T-helper 1 cell treated with Interleukin-12 subunit alpha and Interleukin-12 subunit beta and Interleukin-4 antibody, amounts not matched to agents 30 μg/mL and 1 μg/mL, for 36 hours (primary cell): Measurements from ENCODE around the gene ELN.
"Not testable (repeated sequence)": the region's sequence is repeated elsewhere in the genome, so short reads cannot be mapped to it uniquely, and the experiment has no call there.

Experiments
- H3K27ac Mint-ChIP-seq: one replicate; pipeline ENCODE4 v1.8.0; 2021; ENCODE audit warnings: mild to moderate bottlenecking, mixed read lengths
- H3K27me3 Mint-ChIP-seq: one replicate; pipeline ENCODE4 v1.8.0; 2021; ENCODE audit warnings: low read depth, mixed read lengths
- H3K36me3 Mint-ChIP-seq: one replicate; pipeline ENCODE4 v1.8.0; 2021; ENCODE audit warnings: low read depth, mixed read lengths
- H3K4me1 Mint-ChIP-seq: one replicate; pipeline ENCODE4 v1.8.0; 2021; ENCODE audit warnings: low read depth, mixed read lengths
- H3K4me3 Mint-ChIP-seq: one replicate; pipeline ENCODE4 v1.8.0; 2021; ENCODE audit warnings: mild to moderate bottlenecking, moderate library complexity, mixed read lengths
- H3K9me3 Mint-ChIP-seq: one replicate; pipeline ENCODE4 v1.8.0; 2021; ENCODE audit warnings: mixed read lengths

Gene ELN

DNA sequence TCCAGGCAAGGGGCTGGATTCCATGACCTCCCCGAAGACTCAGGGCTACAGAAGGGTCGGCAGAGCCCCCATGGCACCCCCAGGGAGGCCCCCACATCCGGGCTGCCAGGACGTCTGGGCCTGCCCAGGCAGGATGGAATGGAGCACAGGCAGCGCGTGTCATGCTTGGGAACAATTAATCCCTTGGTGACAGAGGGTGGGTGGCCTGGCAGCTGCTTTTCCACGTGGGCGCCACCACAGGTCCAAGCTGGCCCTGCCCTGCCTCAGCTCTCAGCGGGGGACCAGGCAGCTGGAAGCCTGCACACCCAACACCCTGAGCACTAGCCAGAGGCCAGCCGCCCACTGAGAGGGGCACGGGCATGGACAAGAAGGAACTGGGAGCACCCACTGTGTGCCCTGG is 11.4 kb downstream of the ELN start:
- Mint-ChIP-seq H3K27ac (no peak overlapping the region), H3K27me3 (no peaks in the 10 kb centered on the region), H3K4me3 (no peak overlapping the region)

DNA sequence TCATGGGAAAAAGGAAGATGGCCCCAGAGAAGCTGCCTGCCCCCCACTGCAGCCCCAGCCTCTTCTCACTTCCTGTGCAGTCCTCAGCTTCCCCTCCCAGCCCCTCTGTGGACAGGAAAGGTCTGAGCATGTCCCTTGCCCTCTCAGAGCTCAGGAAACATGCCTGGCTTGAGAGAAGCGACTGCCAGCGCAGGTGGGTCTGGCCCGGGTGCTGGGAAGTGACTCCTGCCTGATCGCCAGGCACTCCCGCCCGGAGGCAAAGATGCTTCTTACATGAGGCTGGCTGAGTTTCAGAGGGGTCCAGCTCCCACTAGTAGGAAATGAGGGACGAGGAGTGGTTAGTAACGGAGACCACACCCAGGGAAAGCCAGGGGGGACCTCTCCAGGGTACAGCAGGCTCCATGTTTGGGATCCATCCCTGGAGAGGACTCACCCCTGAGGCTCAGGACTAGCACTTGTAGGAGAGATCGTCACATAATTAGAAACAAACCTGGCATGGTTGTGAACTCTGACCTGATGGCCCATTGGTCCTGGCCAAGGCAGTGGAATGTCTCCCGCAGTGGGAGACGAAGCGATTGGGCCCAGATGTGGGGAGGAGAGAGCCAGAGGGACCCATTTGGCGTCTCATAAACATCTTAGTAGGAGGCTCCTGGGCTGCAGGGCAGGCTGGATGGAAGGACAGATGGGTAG is 12.3 kb downstream of the ELN start:
- Mint-ChIP-seq H3K9me3 (no peaks in the 10 kb centered on the region), H3K4me3 (no peak overlapping the region), H3K36me3 (no peaks in the 10 kb centered on the region), H3K27ac (no peak overlapping the region), H3K4me1 (no peaks in the 10 kb centered on the region), H3K27me3 (no peaks in the 10 kb centered on the region)

More for the DNA sequence above, 11.4 kb downstream of the ELN start:
- H3K36me3 Mint-ChIP-seq, result no peaks in the 10 kb centered on the region
- H3K4me1 Mint-ChIP-seq, result no peaks in the 10 kb centered on the region
- no peaks in the 10 kb centered on the region for H3K9me3 Mint-ChIP-seq

DNA sequence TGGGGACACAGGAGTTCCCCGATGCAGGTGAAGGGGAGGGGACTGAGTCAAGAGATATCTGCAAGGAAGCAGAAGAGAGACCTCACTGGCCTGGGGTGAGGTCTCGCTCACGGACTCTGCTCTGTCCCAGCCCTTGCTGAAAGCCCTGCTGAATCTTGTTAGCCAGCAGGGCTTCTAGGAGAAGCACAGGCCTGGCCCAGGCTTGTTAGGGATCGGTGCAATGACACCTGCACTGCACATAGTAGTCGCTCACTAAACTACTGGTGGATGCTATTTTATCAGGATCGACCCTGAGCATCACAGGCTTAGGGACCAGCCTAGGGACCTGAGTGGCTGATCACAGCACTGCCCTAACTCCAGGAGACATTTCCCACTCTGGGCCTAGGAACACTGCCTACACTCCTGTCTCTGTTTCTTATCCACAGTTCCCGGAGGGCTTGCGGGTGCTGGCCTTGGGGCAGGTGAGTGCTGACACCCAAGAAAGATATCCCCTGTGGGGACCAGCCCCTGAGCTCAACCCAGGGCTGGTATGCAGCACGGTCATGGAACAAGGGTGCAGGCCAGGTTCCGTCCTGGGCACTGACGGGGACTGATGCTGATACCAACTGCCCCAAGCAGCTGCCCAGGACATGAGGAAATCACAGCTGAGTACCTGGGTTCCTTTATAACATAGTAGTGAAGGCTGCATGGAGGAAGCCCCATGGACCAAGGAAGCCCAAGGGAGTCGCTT is 13.0 kb downstream of the ELN start:
- H3K4me1 Mint-ChIP-seq, result no peaks in the 10 kb centered on the region
- no peaks in the 10 kb centered on the region for H3K36me3 Mint-ChIP-seq
- no peaks in the 10 kb centered on the region for H3K9me3 Mint-ChIP-seq
- no peak overlapping the region for H3K4me3 Mint-ChIP-seq
- no peaks in the 10 kb centered on the region for H3K27me3 Mint-ChIP-seq
- no peak overlapping the region for H3K27ac Mint-ChIP-seq

DNA sequence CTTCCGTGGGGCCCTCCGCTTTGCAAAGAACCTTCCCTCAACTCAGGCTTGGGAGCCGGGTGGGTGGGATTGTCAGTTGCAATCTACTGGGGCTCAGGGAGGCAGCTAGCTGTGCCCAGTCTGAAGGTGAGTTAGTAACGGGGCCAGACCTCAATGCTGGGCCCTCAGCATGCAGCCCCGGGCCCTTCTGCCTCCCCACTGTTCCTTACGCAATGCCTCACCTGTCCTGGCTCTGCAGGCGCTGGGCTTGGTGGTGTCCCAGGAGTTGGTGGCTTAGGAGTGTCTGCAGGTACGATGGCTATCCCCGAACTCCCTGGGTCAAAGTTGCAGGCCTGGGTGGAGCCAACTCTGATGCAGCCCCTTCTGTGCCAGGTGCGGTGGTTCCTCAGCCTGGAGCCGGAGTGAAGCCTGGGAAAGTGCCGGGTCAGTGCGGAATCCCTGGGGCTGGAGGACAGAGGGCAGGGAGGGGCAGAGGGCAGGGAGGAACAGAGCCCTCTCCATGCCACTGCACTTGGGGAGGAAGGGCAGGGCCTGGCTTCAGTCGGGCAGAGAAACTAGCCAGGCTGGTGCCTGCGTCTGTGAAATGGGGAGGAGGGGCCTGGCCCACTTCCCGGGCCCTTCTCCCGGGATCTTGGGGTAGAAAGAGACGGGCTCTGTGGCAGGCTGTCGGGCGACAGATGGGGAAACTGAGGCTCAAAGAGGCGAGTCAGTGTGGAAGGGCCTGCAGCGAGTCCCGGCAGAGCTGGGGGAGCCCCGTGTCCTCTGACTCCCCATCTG is 15.0 kb downstream of the ELN start:
- Mint-ChIP-seq H3K27me3 (no peaks in the 10 kb centered on the region), H3K4me1 (no peaks in the 10 kb centered on the region), H3K4me3 (no peak overlapping the region), H3K36me3 (no peaks in the 10 kb centered on the region), H3K9me3 (no peaks in the 10 kb centered on the region), H3K27ac (no peak overlapping the region)

DNA sequence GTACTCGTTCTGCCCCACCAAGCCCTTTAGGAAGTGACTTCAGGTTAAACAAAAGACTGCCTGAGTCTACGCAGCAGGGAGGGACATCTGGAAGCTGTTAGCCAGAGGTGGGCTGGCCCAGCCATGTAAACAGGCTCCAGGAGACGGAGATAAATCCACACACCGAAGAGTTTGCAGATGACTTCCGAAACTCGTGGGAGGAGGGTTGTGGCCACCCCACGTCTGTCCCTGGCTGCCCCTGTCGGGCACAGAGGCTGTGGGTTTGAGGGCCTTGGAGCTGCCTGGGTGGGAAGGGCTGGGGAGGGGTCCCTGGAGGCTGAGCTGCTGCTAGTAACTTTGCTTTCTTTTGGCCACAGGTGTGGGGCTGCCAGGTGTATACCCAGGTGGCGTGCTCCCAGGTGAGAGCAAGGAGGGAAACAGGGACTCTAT is 15.6 kb downstream of the ELN start:
- H3K27ac Mint-ChIP-seq, result no peak overlapping the region
- H3K4me1 Mint-ChIP-seq, result no peaks in the 10 kb centered on the region
- H3K27me3 Mint-ChIP-seq, result no peaks in the 10 kb centered on the region
- no peaks in the 10 kb centered on the region for H3K36me3 Mint-ChIP-seq
- no peaks in the 10 kb centered on the region for H3K9me3 Mint-ChIP-seq
- no peak overlapping the region for H3K4me3 Mint-ChIP-seq

DNA sequence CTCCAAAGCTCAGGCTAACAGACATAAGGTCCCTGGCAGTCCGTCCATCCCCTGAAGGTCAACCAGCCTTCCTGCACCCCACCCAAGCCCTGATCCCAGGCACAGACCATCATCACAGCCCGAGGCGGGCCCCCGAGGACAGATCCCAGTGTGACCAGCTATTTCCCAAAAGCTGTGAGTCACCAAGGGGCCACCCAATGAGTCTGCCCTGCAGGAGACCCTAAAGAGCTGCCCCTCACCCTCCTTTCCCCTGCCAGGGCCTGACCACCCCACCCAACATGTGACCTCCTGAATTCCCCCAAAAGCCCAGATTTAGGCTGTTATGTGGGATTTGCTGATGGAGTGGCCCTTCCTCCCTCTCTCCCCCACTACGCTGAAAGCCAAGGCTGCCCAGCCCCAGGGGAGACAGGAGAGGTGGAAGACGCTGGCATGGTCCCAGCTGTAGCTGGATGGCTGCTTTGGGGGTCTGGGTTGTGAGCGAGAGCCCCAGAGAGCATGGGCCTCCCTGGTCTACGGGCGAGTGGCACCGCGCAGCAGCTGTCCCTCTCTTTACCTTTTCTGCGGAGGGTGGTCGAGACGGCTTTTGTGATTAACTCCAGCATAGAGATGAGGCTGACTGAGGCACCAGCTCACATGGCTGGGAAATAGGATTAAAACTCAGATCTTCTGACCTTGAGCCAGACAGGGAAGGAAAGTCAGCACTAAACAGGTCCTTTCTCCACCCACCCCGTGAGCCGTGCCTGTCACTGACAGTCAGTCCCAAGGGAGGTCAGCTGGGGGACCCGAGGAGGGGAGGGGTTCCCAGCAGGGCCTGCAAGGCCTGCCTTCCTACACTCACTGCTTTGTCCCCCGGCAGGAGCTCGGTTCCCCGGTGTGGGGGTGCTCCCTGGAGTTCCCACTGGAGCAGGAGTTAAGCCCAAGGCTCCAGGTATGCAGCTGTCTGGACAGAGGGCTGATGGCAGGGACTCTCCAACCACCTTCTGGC is 16.7 kb downstream of the ELN start:
- H3K36me3 Mint-ChIP-seq, result no peaks in the 10 kb centered on the region
- no peak overlapping the region for H3K4me3 Mint-ChIP-seq
- no peak overlapping the region for H3K27ac Mint-ChIP-seq
- no peaks in the 10 kb centered on the region for H3K9me3 Mint-ChIP-seq
- no peaks in the 10 kb centered on the region for H3K27me3 Mint-ChIP-seq
- H3K4me1 Mint-ChIP-seq, result no peaks in the 10 kb centered on the region

DNA sequence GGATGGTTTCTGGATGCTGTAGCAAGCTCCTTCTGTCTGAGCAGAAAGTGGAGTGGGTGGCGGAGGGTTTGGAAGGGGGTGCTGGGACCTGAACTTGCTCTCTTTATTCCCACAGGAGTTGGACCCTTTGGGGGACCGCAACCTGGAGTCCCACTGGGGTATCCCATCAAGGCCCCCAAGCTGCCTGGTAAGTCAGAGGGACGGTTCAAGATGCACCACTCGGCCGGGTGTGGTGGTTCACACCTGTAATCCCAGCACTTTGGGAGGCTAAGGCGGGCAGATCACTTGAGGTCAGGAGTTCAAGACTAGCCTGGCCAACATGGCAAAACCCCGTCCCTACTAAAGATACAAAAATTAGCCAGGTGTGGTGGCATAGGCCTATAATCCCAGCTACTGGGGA is 18.6 kb downstream of the ELN start:
- H3K4me3 Mint-ChIP-seq, H3K4me1 Mint-ChIP-seq, H3K9me3 Mint-ChIP-seq, H3K27me3 Mint-ChIP-seq, H3K36me3 Mint-ChIP-seq, H3K27ac Mint-ChIP-seq: not testable (repeated sequence)

DNA sequence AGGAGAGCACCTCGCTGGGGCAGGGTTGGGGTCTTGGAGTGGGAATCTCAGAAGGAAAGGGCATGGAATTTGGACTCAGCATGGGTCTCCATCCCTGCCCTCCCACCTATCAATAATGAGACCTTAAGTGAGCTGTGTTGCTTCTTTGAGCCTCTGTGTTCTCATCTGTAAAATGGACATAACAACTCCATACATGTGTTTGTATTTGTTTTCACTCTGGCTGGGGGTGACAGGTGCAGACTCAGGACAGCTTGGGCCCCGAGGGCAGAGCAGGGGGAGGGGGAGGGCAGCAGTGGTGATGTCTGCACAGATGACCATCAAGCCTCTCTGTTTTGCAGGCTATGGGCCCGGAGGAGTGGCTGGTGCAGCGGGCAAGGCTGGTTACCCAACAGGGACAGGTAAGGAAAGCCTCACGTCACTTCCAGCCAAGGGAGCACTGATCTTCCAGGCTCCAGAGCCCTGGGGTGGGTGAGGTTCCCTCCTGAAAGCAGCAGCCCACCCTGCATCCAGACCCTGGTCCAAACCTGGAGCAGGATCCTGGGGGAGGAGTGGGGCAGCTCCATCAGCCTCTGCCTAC is 19.9 kb downstream of the ELN start:
- H3K27ac Mint-ChIP-seq, result no peak overlapping the region
- H3K36me3 Mint-ChIP-seq, result no peaks in the 10 kb centered on the region
- no peak overlapping the region for H3K4me3 Mint-ChIP-seq
- no peaks in the 10 kb centered on the region for H3K27me3 Mint-ChIP-seq
- no peaks in the 10 kb centered on the region for H3K4me1 Mint-ChIP-seq
- H3K9me3 Mint-ChIP-seq, result no peaks in the 10 kb centered on the region

DNA sequence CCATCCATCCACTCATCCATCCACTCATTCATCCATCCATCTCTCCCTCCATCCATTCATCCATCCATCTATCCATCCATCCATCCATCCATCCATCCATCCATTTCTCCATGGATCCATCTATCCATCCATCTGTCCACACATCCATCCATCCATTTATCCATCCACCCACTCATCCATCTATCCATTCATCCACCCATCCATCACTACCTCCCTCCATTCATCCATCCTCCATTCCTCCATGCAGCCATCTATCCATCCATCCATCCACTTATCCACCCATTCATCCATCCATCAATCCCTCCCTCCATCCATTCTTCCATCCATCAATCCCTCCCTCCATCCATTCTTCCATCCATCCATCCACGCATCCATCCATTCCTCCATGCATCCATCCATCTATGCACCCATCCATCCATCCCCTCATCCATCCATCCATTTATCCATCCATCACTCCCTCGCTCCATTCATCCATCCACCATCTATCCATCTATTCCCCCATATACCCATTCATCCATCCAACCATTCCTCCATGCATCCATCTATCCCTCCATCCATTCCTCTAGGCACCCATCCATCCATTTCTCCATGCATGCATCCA is 21.1 kb downstream of the ELN start:
- H3K36me3 Mint-ChIP-seq, result no peaks in the 10 kb centered on the region
- H3K27ac Mint-ChIP-seq, result no peak overlapping the region
- no peaks in the 10 kb centered on the region for H3K4me1 Mint-ChIP-seq
- no peaks in the 10 kb centered on the region for H3K27me3 Mint-ChIP-seq
- no peak overlapping the region for H3K4me3 Mint-ChIP-seq
- H3K9me3 Mint-ChIP-seq, result no peaks in the 10 kb centered on the region

DNA sequence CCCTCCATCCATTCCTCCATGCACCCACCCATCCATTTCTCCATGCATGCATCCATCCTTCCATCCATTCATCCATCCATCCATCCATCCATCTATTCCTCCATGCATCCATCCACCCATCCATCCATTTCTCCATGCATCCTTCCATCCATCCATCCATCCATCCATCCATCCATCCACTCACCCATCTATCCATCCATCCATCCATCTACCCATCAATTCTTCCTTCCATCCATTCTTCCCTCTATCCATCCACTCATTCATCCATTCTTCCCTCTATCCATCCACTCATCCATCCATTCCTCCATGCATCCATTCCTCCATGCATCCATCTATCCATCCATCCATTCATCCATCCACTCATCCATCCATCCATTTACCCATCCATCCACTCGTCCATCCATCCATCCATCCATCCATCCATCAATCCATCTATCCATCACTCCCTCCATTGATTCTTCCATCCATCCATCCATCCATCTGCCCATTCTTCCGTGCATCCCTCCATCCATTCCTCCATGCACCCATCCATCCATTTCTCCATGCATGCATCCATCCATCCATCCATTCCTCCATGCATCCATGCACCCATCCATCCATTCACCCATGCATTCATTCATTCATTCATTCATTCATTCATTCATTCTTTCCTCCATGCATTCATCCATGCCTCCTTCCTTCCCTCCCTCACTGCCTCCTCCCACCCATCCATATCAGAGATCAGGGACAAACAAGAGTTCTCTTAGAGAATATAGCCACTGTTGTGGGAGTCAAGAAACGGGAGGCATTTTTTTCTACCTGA is 22.2 kb downstream of the ELN start:
- Mint-ChIP-seq H3K27ac (no peak overlapping the region), H3K27me3 (no peaks in the 10 kb centered on the region), H3K36me3 (no peaks in the 10 kb centered on the region), H3K4me3 (no peak overlapping the region), H3K9me3 (no peaks in the 10 kb centered on the region), H3K4me1 (no peaks in the 10 kb centered on the region)

DNA sequence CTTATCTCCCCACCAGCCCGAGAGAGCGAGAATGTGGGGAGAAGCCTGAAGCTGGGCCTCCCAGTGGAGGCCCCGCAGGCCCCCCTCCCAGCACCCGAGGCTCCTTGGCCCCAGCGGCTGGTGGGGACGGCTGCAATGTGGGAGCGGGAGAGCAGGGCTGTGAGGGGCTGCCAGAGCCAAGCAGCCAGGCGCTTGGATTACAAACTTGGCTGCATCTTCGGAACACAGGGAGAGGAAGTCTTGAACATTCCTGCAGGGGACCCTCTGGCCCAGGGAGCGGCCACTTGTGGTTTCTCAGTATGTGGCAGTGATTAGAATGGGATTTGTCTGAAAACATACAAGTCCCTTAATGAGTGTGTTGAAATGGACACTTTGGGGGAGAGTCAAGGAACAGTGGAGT is 23.2 kb downstream of the ELN start:
- Mint-ChIP-seq H3K4me1 (no peaks in the 10 kb centered on the region), H3K27ac (no peak overlapping the region), H3K36me3 (no peaks in the 10 kb centered on the region), H3K27me3 (no peaks in the 10 kb centered on the region), H3K9me3 (no peaks in the 10 kb centered on the region), H3K4me3 (no peak overlapping the region)

DNA sequence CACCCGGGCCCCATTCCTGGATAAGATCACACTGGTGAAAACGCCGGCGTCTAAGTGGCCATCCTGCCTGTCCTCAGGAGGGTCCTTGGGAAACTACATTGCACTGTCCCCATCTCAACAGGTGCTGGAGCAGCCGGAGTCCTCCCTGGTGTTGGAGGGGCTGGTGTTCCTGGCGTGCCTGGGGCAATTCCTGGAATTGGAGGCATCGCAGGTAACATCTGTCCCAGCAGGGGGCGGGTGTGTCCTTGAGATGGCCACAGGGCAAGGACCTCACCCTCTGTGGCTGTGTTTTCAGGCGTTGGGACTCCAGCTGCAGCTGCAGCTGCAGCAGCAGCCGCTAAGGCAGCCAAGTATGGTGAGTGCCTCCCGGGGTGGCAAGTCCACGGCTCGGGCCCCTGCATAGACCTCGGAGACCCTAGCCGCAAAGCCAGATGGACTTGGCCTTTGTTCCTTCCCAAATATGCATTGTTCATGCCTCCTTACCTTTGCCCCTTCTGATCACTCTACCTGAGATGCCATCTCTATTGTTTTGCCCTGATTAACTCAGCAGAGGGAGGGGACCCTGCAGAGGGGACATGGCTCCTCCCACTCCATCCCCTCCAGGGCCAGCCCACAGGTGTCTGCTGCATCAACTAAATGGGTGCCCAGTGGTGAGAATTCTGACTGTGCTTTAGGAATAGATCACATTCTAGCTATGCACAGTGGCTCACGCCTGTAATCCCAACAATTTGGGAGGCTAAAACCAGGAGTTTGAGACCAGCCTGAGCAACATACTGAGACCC is 23.8 kb downstream of the ELN start:
- Mint-ChIP-seq H3K27ac (no peak overlapping the region), H3K27me3 (no peaks in the 10 kb centered on the region), H3K9me3 (no peaks in the 10 kb centered on the region), H3K4me3 (no peak overlapping the region), H3K4me1 (no peaks in the 10 kb centered on the region), H3K36me3 (no peaks in the 10 kb centered on the region)
